ENCODE measurements around the gene TEAD1.

TEAD1 gene

GRCh38 chr11:12840871-12841660, 166.8 kb downstream of the TEAD1 start:
- no peak for TF ChIP-seq POLR2AphosphoS5 (IDR thresholded peaks at IDR 0.05; ENCODE audit: low read depth, low read length)

GRCh38 chr11:12841946-12842630, 167.9 kb downstream of the TEAD1 start:
- TF ChIP-seq POLR2AphosphoS5 (IDR thresholded peaks at IDR 0.05; ENCODE audit: low read depth, low read length) (no peak), FOXP2 (optimal IDR thresholded peaks at IDR 0.05; ENCODE audit: borderline replicate concordance, extremely low read depth, extremely low read length, insufficient read depth) (no peak), TAF1 (IDR thresholded peaks at IDR 0.05; ENCODE audit: borderline replicate concordance, insufficient read depth, low read length) (no peak), SIN3A (IDR thresholded peaks at IDR 0.05; ENCODE audit: borderline replicate concordance, insufficient read depth, low read length) (peak; percentile 82; the same call in 1 of the 2 replicates), REST (IDR thresholded peaks at IDR 0.05; ENCODE audit: insufficient read depth in 1 of 2, low read depth in 2 of 2, low read length in 2 of 2) (no peak)

- TF ChIP-seq FOXP2 (optimal IDR thresholded peaks at IDR 0.05; ENCODE audit: borderline replicate concordance, extremely low read depth, extremely low read length, insufficient read depth), result peak; percentile 48
- no peak for TF ChIP-seq TAF1 (IDR thresholded peaks at IDR 0.05; ENCODE audit: borderline replicate concordance, insufficient read depth, low read length)
Measured at GRCh38 chr11:12842933-12843636, 168.9 kb downstream of the TEAD1 start.

- TF ChIP-seq FOXP2 (optimal IDR thresholded peaks at IDR 0.05; ENCODE audit: borderline replicate concordance, extremely low read depth, extremely low read length, insufficient read depth) (no peak), POLR2AphosphoS5 (IDR thresholded peaks at IDR 0.05; ENCODE audit: low read depth, low read length) (no peak), REST (IDR thresholded peaks at IDR 0.05; ENCODE audit: insufficient read depth in 1 of 2, low read depth in 2 of 2, low read length in 2 of 2) (no peak), SIN3A (IDR thresholded peaks at IDR 0.05; ENCODE audit: borderline replicate concordance, insufficient read depth, low read length) (no peak), TAF1 (IDR thresholded peaks at IDR 0.05; ENCODE audit: borderline replicate concordance, insufficient read depth, low read length) (no peak)
Measured at GRCh38 chr11:12845163-12845562, 170.9 kb downstream of the TEAD1 start.

- TF ChIP-seq FOXP2 (optimal IDR thresholded peaks at IDR 0.05; ENCODE audit: borderline replicate concordance, extremely low read depth, extremely low read length, insufficient read depth) (no peak), REST (IDR thresholded peaks at IDR 0.05; ENCODE audit: insufficient read depth in 1 of 2, low read depth in 2 of 2, low read length in 2 of 2) (no peak), SIN3A (IDR thresholded peaks at IDR 0.05; ENCODE audit: borderline replicate concordance, insufficient read depth, low read length) (0 out of 2 replicates have a peak, but pooled peaks have one; percentile 24)
Measured at GRCh38 chr11:12845739-12846358, 171.6 kb downstream of the TEAD1 start.
